ENCODE results near the gene ZNF337. TPM values are rescaled to one million over a fixed set of nuclear protein-coding genes. Genes with fewer than 3 reads are reported as not detected.
A peak's percentile ranks its signal among the peaks of the same experiment; 100 is the strongest.
"Not testable (repeated sequence)": the region's sequence is repeated elsewhere in the genome, so short reads cannot be mapped to it uniquely, and the experiment has no call there.

The ZNF337 gene
- polyA plus RNA-seq, 12 donors, result 16.7 to 32.0 (median 24.3) TPM; not detected in 1

DNA sequence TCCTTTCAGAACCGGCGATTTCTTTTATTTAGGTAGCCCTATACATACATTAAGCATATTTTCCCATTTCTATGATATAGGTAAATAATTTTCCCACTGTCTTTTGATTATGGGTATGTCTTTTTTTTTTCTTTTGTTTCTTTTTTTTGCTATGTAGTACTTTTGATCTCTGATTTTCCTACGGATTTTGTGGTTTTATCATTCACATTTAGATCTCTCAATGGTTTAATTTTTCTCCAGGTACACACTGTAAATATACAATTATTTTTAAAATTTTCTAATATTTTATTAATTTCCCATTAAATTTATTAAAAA, 436 bp upstream of the ZNF337 start:
- DNase-seq, result no peak

DNA sequence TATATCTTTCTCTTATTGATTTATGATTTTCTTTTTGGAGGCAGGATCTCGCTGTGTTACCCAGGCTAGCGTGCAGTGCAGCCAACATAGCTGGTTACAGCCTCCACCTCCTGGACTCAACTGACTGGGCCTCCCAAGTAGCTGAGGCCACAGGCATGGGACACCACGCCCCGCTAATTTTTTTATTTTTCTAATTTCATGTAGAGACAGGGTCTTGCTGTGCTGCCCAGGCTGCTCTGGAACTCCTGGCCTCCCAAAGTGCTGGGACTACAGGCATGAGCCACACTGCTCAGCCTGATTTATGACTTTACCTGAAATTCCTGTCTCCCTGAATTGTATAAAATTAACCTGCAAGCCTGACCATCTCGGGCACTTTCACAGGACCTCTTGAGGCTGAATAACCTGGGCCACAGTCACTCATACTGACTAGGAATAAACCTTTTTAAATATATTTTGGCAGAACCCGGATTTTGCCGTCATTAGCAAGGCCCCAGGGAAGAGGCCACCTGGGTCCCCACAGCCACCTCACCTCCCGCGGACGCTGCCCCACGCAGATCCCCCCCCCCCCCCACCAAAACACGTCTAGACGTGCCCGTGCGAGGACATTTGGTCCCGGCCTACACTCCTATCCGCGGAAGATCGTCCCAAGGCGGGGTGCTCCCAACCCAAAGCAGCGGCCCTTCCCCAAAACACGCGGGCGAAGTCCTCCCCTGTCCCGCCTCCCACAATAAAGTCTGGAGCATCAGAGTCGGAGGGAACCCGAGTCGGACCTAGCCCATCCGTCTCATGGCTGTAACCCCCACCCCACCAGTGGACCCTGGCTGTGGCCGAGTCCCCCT, 902 bp downstream of the ZNF337 start:
- DNase-seq, result peak; percentile 9

DNA sequence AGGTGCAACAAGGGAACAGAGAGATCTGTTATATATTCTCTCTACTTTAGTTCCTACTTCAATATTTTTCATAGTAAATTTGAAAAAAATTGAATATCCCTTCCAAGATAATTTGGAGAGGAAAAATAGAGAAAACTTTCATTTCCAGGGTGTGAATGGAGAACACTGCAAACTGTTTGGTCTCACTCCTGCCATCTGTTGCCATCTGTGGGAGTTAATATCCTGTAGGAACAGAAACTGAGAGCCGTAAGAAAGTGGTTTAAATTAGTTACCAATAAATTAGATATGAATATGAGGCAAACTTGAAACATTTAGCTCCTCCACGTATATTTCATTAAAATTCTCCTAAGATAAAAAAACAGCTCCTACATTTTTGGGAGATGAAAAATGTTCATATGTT, 4.2 kb downstream of the ZNF337 start:
- DNase-seq, result no peak

DNA sequence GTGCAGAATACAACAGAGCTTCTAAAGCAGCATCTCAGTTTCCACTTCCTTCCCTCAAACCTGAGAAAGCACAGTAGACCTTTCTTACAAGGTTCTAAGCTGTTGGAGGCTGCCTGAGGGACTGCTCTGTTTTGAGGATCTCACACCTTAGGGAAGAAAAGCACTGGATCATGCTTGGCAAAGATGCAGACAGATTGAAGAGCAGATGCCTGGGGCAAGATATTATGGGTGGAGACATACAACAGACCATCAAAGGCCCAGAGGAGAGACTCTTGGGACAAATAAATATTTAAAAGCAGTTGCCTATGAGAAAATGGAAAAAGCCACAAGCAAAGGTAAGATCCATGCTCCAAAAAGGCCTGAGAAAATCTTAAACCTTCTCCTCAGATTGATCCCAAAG, 6.2 kb downstream of the ZNF337 start:
- no peak for DNase-seq

DNA sequence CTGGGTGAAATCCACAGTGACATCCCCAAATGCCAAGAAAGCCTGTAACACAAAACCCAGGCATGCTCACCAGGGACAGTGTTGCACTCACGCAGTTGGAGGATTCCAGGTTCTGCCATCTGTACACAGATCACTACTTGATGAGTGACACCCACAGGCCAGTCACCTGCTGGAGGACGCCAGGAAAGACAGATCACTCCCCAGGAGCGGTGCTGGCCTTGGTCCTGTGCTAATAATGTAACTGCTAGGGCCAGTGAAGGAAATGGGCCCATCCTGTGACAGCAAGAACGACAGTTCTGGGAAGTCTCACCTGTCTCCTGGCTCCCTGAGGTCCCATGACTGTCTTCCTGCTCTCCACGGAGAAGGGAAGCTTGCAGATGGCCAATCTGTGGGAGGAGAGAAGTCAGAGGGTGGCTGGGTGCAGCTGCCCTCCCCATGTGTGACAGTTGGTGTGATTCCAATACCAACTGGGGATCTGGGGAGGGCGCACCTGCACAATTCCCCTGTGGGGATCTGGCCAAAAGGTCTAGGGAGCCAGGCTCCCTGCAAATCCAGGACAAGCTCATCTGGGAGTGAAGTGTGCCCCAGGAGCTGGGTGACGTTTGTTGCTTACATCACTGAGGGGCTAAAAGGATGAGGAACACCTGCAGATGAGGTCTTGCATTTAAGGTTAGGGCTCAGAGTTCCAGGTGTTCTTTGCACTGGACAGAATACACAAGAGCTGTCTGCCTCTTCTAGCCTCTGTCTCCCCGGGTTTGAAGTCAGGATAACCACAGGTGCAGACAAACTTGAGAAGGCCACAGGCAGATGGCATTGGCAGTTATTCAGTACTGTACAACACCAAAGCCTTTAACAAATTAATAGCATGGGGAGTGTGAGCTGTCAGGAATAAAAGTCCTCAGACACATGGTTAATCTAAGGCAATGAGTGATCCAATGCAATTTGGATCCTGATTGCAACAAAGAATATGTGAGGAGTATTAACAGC, 10.3 kb downstream of the ZNF337 start:
- DNase-seq, result no peak

DNA sequence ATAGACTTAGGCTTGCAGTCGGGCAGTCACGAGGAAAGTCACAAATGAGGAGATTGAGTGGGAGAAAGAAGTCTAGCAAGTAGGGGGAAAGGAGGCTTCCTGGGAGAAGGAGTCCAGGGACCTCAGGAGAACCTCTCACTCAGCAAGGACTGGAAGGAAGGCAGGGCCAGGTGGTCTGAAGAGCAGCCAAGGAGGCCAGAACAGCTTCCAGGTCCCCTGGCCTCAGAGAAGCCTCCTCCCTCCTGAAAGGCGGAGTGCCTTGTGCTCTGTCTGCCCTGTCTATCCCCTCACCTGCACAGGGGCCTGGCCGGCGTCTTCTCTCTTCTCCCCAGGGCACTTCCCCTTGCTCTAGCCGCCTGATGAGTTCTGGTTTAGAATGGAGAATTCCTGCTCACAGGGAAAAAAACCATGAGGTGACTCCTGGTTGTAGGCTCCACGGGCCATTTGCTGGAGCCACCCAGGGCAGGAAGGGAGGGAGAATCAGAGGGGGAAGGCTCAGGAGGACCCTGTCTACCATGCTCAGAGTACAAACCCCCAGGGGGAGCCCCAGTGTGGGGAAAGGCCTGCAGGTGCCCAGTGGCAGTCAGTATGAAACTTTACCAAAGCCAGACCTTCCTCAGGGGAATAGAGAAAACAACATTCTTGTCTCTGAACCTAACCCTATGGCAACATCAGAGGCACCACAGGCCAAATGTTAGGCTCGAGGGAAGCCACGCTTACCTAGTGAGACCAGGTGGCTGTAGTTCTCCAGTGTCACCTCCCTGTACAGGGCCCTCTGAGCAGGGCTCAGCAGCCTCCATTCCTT, 11.2 kb downstream of the ZNF337 start:
- no peak for DNase-seq

DNA sequence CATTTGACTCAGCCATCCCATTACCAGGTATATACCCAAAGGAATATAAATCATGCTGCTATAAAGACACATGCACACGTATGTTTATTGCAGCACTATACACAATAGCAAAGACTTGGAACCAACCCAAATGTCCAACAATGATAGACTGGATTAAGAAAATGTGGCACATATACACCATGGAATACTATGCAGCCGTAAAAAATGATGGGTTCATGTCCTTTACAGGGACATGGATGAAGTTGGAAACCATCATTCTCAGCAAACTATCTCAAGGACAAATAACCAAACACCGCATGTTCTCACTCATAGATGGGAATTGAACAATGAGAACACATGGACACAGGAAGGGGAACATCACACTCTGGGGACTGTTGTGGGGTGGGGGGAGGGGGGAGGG, 12.8 kb downstream of the ZNF337 start:
- DNase-seq, result not testable (repeated sequence)

DNA sequence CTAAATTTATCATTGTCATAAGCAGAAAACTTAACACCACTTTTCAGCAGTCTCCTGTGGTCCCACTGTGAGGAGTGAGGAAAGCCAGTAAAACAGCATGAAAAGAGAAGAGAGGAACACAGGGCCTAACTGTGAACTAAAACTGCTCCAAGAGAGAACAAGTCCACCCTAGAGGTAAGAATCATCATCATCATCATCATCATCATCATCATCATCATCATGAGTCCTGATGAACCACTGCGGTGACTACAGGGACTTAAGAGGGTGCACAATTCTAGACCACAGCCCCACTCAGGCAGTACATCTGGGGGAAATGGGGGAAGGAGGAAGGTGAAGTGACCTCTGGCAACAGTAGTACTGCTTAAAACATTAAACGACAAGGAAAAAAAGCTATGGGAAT, 13.6 kb downstream of the ZNF337 start:
- DNase-seq, result no peak

DNA sequence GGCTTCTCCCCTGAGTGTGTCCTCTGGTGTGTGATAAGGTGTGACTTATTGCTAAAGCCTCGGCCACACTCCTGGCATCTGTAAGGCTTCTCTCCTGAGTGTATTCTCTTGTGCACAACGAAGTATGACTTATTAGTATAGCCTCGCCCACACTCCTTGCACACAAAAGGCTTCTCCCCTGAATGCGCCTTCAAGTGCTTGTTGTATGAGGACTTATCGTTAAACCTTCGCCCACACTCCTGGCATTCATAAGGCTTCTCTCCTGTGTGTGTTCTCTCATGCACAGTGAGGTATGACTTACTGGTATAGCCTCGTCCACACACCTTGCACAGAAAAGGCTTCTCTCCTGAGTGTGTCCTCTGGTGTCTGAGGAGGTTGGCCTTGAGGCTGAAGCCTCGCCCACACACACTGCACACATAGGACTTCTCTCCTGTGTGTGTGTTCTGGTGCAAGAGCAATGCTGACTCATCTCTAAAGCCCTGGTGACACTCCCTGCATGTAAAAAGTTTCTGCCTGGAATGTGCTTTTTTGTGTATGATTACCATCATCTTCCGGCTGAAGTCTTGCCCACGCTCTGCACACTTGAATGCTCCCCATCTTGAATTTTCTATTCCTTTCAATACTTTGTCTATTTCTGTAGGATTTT, 20.4 kb downstream of the ZNF337 start:
- DNase-seq, result no peak

DNA sequence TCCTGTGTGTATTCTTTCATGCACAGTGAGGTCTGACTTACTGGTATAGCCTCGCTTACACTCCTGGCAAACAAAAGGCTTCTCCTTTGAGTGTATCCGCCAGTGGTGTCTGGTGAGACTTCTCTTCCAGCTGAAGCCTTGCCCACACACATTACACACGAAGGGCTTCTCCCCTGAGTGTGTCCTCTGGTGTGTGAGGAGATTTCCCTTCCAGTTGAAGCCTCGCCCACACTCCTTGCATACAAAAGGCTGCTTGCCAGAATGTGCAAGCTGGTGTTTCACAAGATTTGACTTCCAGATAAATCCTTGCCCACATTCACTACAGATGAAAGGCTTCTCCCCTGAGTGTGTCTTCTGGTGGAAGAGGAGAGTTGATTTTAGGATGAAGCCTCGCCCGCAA, 21.5 kb downstream of the ZNF337 start:
- no peak for DNase-seq

DNA sequence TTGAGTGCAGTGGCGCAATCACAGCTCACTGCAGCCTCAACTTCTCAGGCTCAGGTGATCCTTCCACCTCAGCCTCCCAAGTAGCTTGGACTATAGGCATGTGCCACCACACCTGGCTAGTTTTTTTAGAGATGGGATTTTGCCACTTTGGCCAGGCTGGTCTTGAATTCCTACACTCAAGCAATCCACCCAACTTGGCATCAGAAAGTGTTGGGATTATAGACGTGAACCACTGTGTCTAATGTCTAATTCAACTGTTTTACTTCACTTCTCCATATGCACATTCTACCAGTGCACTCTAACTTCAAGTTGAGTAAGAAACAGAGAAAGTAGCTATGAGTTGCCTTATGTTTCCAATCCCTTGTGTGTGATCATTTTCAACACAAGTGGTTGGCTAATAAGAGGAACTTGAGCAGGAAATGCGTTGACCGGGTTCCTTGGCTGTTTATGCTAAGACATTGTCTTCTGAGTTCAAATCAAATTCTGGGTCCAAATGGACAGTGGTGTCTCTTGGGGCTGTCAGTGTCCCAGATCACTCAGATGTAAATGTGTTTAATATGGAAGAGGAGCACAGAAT, 23.9 kb downstream of the ZNF337 start:
- no peak for DNase-seq

DNA sequence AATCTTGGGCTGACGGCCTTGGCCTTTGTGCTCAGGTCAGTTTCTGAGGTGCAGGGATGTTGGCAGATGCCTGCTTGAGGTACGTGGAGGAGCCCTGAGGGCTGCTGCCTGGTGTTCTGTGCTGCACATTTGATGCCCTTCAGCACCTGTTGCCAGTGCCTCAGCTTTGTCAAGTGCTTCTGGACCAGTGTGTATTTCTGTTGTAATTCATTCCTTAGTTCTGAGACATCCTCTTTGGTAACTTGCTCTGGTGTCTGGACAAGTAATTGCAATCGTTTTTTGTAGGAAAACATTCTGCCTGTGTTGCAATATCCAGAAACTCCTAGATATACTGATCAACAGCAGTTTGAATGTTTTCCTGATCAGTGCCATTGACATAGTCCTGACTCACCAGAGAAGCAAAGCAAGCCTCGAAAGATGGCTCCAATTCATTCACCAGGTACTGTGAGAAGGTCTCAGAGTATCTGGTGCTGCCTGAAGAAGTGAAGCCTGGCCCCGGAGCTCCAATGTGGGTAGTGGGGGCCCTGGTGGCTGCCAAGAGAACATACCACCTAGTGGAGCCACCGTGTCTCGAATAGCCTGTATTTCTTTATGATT, 26.7 kb downstream of the ZNF337 start:
- DNase-seq, result no peak

DNA sequence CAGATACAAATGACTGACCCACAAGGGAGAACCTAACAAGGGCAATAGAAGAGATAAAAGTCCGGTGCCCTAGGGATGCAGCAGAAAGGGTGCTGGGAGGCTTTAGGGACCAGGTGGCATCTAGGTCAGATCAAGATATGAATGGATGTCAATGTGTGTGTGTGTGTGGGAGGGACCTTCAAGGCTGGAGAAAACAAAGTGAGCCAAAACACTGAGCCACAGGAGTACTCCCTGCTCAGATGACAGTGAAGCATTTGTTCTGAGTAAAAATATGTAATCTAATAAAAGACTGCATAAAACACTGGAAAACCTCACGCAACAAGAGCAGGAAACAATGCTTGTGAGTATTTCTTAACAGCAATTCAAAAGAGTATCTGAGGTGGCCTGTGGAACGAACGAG, 28.2 kb downstream of the ZNF337 start:
- DNase-seq, result no peak

DNA sequence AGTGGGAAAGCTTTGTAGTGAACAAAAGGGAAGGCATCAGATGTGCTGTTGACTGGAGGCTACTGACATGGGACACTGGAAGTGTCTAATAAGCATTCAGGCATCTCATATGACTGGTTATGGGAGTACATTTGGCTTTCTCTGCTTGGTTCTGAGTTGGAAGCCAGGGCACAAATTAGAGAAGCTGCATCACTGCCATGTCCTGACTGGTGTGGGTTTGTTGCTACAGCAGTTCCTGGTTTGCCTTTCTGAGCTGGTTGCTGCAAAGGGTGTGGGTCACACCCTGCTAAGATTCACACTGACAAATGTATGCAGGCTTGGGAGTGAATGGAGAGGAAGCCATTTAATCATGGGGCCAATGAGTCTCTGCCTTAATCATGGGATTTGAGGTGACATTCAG, 36.7 kb downstream of the ZNF337 start:
- DNase-seq, result no peak

DNA sequence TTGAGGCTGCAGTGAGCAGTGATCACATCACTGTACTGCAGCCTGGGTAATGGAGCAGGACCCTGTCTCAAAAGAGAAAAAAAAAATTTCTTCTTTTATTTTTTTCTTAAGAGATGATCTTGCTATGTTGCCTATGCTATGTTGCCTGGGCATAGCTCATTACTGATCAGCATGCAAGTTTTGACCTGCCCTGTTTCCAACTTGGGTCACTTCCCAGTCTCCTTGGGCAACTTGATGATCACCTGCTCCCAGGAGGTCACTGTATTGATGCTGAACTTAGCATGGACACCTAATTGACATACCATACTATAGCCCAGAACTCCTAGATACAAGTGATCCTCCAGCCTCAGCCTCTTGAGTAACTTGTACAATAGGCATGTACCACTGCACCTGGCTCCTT, 42.2 kb downstream of the ZNF337 start:
- DNase-seq, result no peak

DNA sequence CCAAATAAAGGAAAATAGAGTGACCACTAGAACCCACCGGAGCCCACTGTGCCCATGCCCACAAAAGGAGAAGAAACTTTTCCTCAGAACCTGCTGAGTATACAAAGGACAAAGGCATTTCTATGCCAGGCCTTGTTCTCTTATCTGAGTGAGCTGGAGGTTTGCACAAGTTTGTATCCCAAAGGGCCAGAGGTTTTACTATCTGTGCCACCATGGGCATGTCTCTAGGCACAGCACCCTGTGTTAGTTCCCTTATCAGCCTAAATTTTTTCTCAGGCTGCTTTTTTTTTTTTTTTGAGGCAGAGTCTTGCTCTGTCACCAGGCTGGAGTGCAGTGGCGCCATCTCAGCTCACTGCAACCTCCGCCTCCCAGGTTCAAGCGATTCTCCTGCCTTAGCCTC, 43.8 kb downstream of the ZNF337 start:
- DNase-seq, result not testable (repeated sequence)

DNA sequence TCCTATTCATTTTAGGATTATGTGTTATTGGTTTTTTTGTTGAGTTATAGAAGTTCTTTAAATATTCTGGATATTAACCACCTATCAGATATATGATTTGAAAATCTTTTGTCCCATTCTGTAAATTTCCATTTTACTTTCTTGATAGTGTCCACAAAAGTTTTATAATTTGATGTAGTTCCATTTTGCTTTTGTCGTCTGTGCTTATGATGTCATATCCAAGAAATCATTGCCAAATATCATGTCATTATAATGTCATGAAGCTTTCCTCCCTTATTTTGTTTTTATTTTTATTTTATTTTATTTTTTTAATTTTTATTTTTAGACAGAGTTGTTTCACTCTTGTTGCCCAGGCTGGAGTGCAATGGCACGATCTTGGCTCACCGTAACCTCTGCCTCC, 51.8 kb downstream of the ZNF337 start:
- DNase-seq, result no peak

DNA sequence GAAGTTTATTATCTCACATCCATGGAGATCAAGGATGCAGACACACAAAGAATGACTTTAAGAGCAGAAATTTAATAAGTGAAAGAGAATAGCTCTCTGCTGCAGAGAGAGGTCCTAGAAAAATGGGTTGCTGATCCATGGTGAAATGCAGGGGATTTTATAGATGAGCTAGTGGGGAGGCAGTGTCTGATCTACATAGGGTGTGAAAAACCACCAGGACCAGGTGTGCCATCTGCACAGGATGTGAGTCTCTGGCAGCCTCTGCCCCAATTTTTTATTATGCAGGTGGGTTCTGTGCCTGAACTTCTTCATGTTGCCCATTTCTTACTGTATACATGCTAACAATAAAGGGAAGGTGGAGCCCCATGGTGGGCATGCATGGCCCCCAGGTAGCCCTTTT, 52.9 kb downstream of the ZNF337 start:
- no peak for DNase-seq

DNA sequence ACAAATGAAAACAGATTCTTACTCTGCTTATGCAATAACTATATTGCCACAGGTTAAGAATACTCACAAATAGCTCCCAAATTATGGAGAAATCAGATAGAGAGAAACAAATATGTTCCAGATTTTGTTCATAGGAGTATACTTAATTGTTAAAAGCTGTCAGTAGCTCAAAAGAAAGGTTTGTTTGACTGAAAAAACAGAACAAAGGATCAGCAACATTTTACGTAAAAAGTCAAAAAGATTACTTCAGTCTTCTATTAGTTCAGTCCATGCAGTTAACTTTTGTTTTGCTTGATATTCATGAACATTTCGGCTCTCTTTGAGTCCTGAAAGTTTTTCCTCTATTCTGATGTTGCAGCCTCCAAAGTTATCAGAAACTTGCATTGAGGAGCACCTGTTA, 59.4 kb downstream of the ZNF337 start:
- no peak for DNase-seq

DNA sequence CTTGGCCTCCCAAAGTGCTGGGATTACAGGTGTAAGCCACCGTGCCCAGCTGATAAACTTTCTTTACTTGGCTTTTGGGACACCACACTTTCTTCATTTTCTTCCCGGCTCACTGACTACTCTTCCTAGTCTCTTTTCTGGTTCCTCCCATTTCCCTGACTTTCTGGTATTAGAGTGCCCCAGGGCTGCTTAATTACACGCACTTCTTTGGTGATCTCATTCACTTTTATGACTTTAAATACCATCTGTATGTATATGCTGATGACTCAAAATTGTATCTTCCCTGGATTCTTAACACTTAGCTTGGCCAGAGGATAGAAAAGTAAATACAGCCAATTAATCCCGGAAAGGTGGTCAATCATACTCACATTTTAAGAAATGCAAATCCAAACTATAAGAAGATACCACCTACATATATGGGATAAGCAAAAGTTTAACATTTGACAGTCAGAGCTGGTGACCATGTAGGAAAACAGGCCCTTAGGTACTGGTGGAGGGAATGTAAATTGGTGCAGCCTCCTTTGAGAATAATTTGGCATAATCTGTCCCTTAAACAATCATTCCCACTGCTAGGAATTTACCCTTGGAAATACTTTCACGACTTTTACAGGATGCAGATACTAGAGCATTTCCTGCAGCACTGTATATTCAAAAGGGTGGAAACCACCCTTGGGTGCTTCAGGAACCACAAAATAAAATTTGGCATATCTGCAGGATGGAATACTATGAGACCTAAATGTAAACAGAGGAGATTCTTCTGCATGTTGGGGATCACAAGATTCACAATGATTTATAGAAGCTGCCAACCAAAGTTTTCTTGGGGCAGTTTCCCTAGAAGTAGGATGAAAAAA, 63.5 kb downstream of the ZNF337 start:
- DNase-seq, result no peak

Measured in muscle of arm (tissue), 12 donors.